H9 (cell line): ENCODE data around the gene TMEM132D. TPM values are rescaled to one million over a fixed set of nuclear protein-coding genes. Genes with fewer than 3 reads are reported as not detected.

Experiments
- DNase-seq: peaks from one replicate; pipeline ENCODE4 v3.0.0-alpha.2; 2017
- H2AFZ ChIP-seq: one replicate; pipeline ENCODE4 v1.6.1; 2013; ENCODE audit warnings: mild to moderate bottlenecking, low read length, control low read depth, moderate library complexity
- H2AK5ac ChIP-seq: 2 replicates; pipeline ENCODE4 v1.6.1; 2013; ENCODE audit warnings: low read length, control low read depth, mixed read lengths; ENCODE audit not compliant: insufficient read length
- H2BK120ac ChIP-seq: one replicate; pipeline ENCODE4 v1.6.1; 2013; ENCODE audit warnings: low read depth, mild to moderate bottlenecking, low read length, control low read depth, inconsistent platforms; ENCODE audit not compliant: poor library complexity, severe bottlenecking
- H2BK12ac ChIP-seq: 2 replicates; pipeline ENCODE4 v1.6.1; 2013; ENCODE audit warnings: low read length, control low read depth, mixed read lengths, low read depth; ENCODE audit not compliant: insufficient read length
- H2BK15ac ChIP-seq: 2 replicates; pipeline ENCODE4 v1.6.1; 2013; ENCODE audit warnings: low read depth, low read length, control low read depth
- H2BK20ac ChIP-seq: one replicate; pipeline ENCODE4 v1.6.1; 2013; ENCODE audit warnings: low read depth, mild to moderate bottlenecking, low read length, control low read depth, inconsistent platforms; ENCODE audit not compliant: poor library complexity, severe bottlenecking
- H2BK5ac ChIP-seq: 2 replicates; pipeline ENCODE4 v1.6.1; 2013; ENCODE audit warnings: low read length, control low read depth, mixed read lengths; ENCODE audit not compliant: insufficient read length
- H3K14ac ChIP-seq: 2 replicates; pipeline ENCODE4 v1.6.1; 2013; ENCODE audit warnings: low read length, control low read depth; ENCODE audit not compliant: insufficient read depth
- H3K18ac ChIP-seq: 2 replicates; pipeline ENCODE4 v1.6.1; 2013; ENCODE audit warnings: low read depth, mild to moderate bottlenecking, mixed read lengths, low read length, control low read depth; ENCODE audit not compliant: insufficient read length
- H3K23ac ChIP-seq: 2 replicates; pipeline ENCODE4 v1.6.1; 2013; ENCODE audit warnings: low read length, control low read depth, mixed read lengths, low read depth; ENCODE audit not compliant: insufficient read length
- H3K23me2 ChIP-seq: 2 replicates; pipeline ENCODE4 v1.6.1; 2013; ENCODE audit warnings: low read depth, mild to moderate bottlenecking, mixed read lengths, low read length, control low read depth; ENCODE audit not compliant: insufficient read length, poor library complexity, severe bottlenecking
- H3K27ac ChIP-seq: 2 replicates; pipeline ENCODE4 v1.5.1; 2013; ENCODE audit warnings: low read length, control low read depth, mixed read lengths, low read depth; ENCODE audit not compliant: insufficient read length
- H3K27me3 ChIP-seq: 2 replicates; pipeline ENCODE4 v1.6.1; 2013; ENCODE audit warnings: low read length, control low read depth, inconsistent platforms; ENCODE audit not compliant: insufficient read depth
- H3K4ac ChIP-seq: 2 replicates; pipeline ENCODE4 v1.6.1; 2013; ENCODE audit warnings: low read depth, mild to moderate bottlenecking, control low read depth, inconsistent platforms, low read length, moderate library complexity
- H3K4me1 ChIP-seq: 2 replicates; pipeline ENCODE4 v1.6.1; 2013; ENCODE audit warnings: low read length, control low read depth, inconsistent platforms; ENCODE audit not compliant: insufficient read depth
- H3K4me2 ChIP-seq: 2 replicates; pipeline ENCODE4 v1.6.1; 2013; ENCODE audit warnings: low read length, control low read depth, mixed read lengths; ENCODE audit not compliant: insufficient read length, insufficient read depth
- H3K56ac ChIP-seq: 2 replicates; pipeline ENCODE4 v1.6.1; 2013; ENCODE audit warnings: low read depth, mild to moderate bottlenecking, mixed read lengths, low read length, control low read depth; ENCODE audit not compliant: insufficient read length
- H3K79me1 ChIP-seq: 2 replicates; pipeline ENCODE4 v1.6.1; 2013; ENCODE audit warnings: low read depth, mild to moderate bottlenecking, moderate library complexity, low read length, control low read depth, inconsistent platforms; ENCODE audit not compliant: insufficient read depth, poor library complexity, severe bottlenecking
- H3K79me2 ChIP-seq: 2 replicates; pipeline ENCODE4 v1.6.1; 2013; ENCODE audit warnings: low read length, control low read depth, inconsistent platforms; ENCODE audit not compliant: insufficient read depth
- H3K9ac ChIP-seq: 2 replicates; pipeline ENCODE4 v1.6.1; 2013; ENCODE audit warnings: low read length, control low read depth, mixed read lengths; ENCODE audit not compliant: insufficient read length; ENCODE audit errors: extremely low read depth
- H3K9me3 ChIP-seq: one replicate; pipeline ENCODE4 v1.6.1; 2013; ENCODE audit warnings: low read depth, low read length, inconsistent platforms; ENCODE audit not compliant: control insufficient read depth
- H3T11ph ChIP-seq: one replicate; pipeline ENCODE4 v1.6.1; 2013; ENCODE audit warnings: mild to moderate bottlenecking, low read length, control low read depth, inconsistent platforms
- H4K20me1 ChIP-seq: one replicate; pipeline ENCODE4 v1.6.1; 2013; ENCODE audit not compliant: control insufficient read depth, insufficient read length, insufficient read depth
- H4K5ac ChIP-seq: 2 replicates; pipeline ENCODE4 v1.6.1; 2013; ENCODE audit warnings: low read depth, mild to moderate bottlenecking, mixed read lengths, low read length, control low read depth; ENCODE audit not compliant: insufficient read length
- H4K8ac ChIP-seq: replicated peaks from 2 replicates; pipeline ENCODE4 v1.6.1; 2013; ENCODE audit warnings: low read length, control low read depth, mixed read lengths, low read depth; ENCODE audit not compliant: insufficient read length
- H4K91ac ChIP-seq: 2 replicates; pipeline ENCODE4 v1.6.1; 2013; ENCODE audit warnings: low read depth, mild to moderate bottlenecking, moderate library complexity, mixed read lengths, low read length, control low read depth; ENCODE audit not compliant: insufficient read length
- H3K27ac Mint-ChIP-seq, 3 experiments: 2 replicates in 2 of 3; 3 replicates in 1 of 3; pipeline ENCODE4 v1.8.0; 2020 to 2021; ENCODE audit warnings: mixed read lengths in 3 of 3, mild to moderate bottlenecking in 1 of 3, moderate library complexity in 1 of 3
- H3K27me3 Mint-ChIP-seq: 2 replicates; pipeline ENCODE4 v1.8.0; 2021; ENCODE audit warnings: low read depth, mild to moderate bottlenecking, moderate library complexity, mixed read lengths
- H3K36me3 Mint-ChIP-seq, 3 experiments: 2 replicates in 2 of 3; 3 replicates in 1 of 3; pipeline ENCODE4 v1.8.0; 2020 to 2021; ENCODE audit warnings: low read depth in 3 of 3, mixed read lengths in 3 of 3; ENCODE audit not compliant: insufficient read depth in 1 of 3
- H3K4me1 Mint-ChIP-seq, 2 experiments: 2 replicates each; pipeline ENCODE4 v1.8.0; 2020; ENCODE audit warnings: mixed read lengths in 2 of 2
- H3K4me3 Mint-ChIP-seq, 2 experiments: 2 replicates in 1 of 2; 3 replicates in 1 of 2; pipeline ENCODE4 v1.8.0; 2020 to 2021; ENCODE audit warnings: mild to moderate bottlenecking in 2 of 2, mixed read lengths in 2 of 2, moderate library complexity in 1 of 2
- H3K9me3 Mint-ChIP-seq, 2 experiments: 2 replicates in 1 of 2; 3 replicates in 1 of 2; pipeline ENCODE4 v1.8.0; 2020; ENCODE audit warnings: mild to moderate bottlenecking in 2 of 2, mixed read lengths in 2 of 2, moderate library complexity in 1 of 2
- CTCF ChIP-seq: fragments of 200-600 bp; sonication (generic); conservative IDR thresholded peaks from 3 replicates; pipeline ENCODE4 v1.8.0; 2021; ENCODE audit warnings: antibody characterized with exemption, mild to moderate bottlenecking
- WGBS: extraction: QIAGEN DNeasy Blood & Tissue Kit; methylation state at CpG from one replicate; pipeline ENCODE4 v1.1.7; 2013; ENCODE audit warnings: missing lambda C conversion rate, low lambda C conversion rate, mixed read lengths; ENCODE audit not compliant: insufficient read length; ENCODE audit errors: extremely low coverage; 5-methylcytosine and 5-hydroxymethylcytosine counted together
- total RNA-seq: library from RNA; stranded (reverse); gene quantifications from 2 replicates; pipeline ENCODE4 v1.2.1, GENCODE V29; 2021

TMEM132D gene
- total RNA-seq, 1 experiment from 2014 or later = 6.1 TPM

DNA sequence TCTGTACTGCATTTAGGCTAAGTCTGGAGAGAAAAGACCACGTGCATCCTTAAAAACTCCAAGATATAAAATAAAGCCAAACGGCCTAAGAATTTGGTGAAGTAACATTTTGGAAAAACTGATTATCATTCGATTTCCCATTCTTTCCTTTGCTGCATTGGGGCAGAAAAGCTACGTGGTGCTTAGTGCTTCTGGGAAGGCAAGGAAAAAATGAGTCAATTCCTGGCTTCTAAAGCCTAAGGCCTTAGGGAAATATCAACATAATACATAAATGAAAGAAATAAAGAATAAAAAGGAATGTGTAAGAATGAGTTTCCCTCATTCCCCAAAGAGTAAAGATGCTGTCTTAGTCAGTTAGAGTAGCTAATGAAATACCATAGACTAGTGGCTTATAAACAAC, 530.1 kb downstream of the TMEM132D start:
- WGBS = no CpG with 5 or more reads among the region's 4 CpGs
- Histone ChIP-seq H3K27ac (no peak overlapping the region), H2BK15ac (no peak overlapping the region), H3T11ph (no peak overlapping the region), H4K5ac (no peak overlapping the region), H2BK12ac (no peak overlapping the region), H2AFZ (no peak overlapping the region), H3K27me3 (no peaks in the 10 kb centered on the region), H4K8ac (no peak overlapping the region), H3K18ac (no peak overlapping the region), H3K4me1 (0 out of 2 replicates have a peak, but pooled peaks cover 2% of the 10 kb centered on the region), H3K79me1 (no peaks in the 10 kb centered on the region), H3K56ac (no peak overlapping the region), H3K9me3 (no peaks in the 10 kb centered on the region), H4K91ac (no peak overlapping the region), H2AK5ac (no peak overlapping the region), H3K79me2 (no peaks in the 10 kb centered on the region), H3K9ac (no peak overlapping the region), H3K4me2 (no peak overlapping the region), H2BK120ac (no peak overlapping the region), H3K14ac (no peak overlapping the region), H2BK20ac (no peak overlapping the region), H3K23ac (no peak overlapping the region), H3K23me2 (no peaks in the 10 kb centered on the region), H3K4ac (no peak overlapping the region), H2BK5ac (no peak overlapping the region), H4K20me1 (no peaks in the 10 kb centered on the region)
- Mint-ChIP-seq H3K9me3 (peaks cover 3 to 17% of the 10 kb centered on the region in 2 experiments; a peak in 3 of 5 replicates), H3K27ac (no peak overlapping the region), H3K4me3 (no peak overlapping the region), H3K36me3 (peaks cover 2 to 13% (median 10%) of the 10 kb centered on the region in 3 experiments; a peak in 5 of 7 replicates), H3K4me1 (peaks cover 2 to 4% of the 10 kb centered on the region in 2 experiments), H3K27me3 (peaks cover 1% of the 10 kb centered on the region; the same call in 1 of the 2 replicates)
- DNase-seq = no peak
- no peak for TF ChIP-seq CTCF
